Type B pancreatic cell (in vitro differentiated cells): ENCODE measurements around the gene SLC19A2. TPM values are rescaled to one million over a fixed set of nuclear protein-coding genes. Genes with fewer than 3 reads are reported as not detected.

ENCODE experiments used
- DNase-seq: peaks from one replicate; pipeline ENCODE4 v3.0.0; 2021; ENCODE audit warnings: mixed read lengths; ENCODE audit not compliant: unreplicated experiment; ENCODE audit errors: extremely low spot score
- H3K27ac Mint-ChIP-seq: 2 replicates; pipeline ENCODE4 v1.8.0; 2021; ENCODE audit warnings: mild to moderate bottlenecking, mixed read lengths
- H3K27me3 Mint-ChIP-seq: 2 replicates; pipeline ENCODE4 v1.8.0; 2021; ENCODE audit warnings: mixed read lengths
- H3K36me3 Mint-ChIP-seq: 2 replicates; pipeline ENCODE4 v1.8.0; 2021; ENCODE audit warnings: mixed read lengths
- H3K4me1 Mint-ChIP-seq: one replicate; pipeline ENCODE4 v1.8.0; 2021; ENCODE audit warnings: mixed read lengths; ENCODE audit not compliant: unreplicated experiment
- H3K4me3 Mint-ChIP-seq: 2 replicates; pipeline ENCODE4 v1.8.0; 2021; ENCODE audit warnings: mild to moderate bottlenecking, mixed read lengths
- H3K9me3 Mint-ChIP-seq: 2 replicates; pipeline ENCODE4 v1.8.0; 2021; ENCODE audit warnings: mixed read lengths
- total RNA-seq: library from RNA; stranded (reverse); gene quantifications from 2 replicates; pipeline ENCODE4 v1.2.1, GENCODE V29; 2021; ENCODE audit warnings: low replicate concordance
- TF ChIP-seq, protein P1 (sequence below): fragments of 200-600 bp; sonication (generic); conservative IDR thresholded peaks from 2 replicates; pipeline ENCODE4 v1.5.0; 2021; ENCODE audit warnings: antibody characterized with exemption, mild to moderate bottlenecking

Gene SLC19A2
- total RNA-seq, 1 donor from 2014 or later, result 19.4 TPM

DNA sequence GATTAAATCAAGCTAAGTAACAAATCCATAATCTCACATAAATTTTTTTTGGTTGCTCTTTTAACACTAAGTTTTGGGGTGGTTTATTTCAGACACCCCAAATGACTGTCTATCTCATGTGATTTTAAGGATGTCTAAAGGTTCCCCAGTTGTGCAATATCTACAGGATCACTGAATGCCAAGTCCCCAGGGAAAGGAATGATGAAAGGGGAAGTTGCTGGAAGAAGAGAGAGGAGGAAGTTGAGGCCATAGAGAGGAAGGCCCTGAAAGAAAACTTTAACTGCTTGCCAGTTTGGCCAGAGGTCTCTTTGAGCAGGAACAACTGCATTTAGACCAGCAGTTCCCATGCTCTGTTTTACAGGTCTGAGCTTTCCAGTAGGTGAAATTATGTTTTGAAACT, 27.5 kb upstream of the SLC19A2 start:
- Mint-ChIP-seq H3K27me3 (no peaks in the 10 kb centered on the region), H3K36me3 (peaks cover 3% of the 10 kb centered on the region), H3K4me1 (peaks cover 11% of the 10 kb centered on the region), H3K9me3 (no peaks in the 10 kb centered on the region), H3K27ac (no peak overlapping the region), H3K4me3 (no peak overlapping the region)
- DNase-seq, result no peak
- TF ChIP-seq, protein P1, sequence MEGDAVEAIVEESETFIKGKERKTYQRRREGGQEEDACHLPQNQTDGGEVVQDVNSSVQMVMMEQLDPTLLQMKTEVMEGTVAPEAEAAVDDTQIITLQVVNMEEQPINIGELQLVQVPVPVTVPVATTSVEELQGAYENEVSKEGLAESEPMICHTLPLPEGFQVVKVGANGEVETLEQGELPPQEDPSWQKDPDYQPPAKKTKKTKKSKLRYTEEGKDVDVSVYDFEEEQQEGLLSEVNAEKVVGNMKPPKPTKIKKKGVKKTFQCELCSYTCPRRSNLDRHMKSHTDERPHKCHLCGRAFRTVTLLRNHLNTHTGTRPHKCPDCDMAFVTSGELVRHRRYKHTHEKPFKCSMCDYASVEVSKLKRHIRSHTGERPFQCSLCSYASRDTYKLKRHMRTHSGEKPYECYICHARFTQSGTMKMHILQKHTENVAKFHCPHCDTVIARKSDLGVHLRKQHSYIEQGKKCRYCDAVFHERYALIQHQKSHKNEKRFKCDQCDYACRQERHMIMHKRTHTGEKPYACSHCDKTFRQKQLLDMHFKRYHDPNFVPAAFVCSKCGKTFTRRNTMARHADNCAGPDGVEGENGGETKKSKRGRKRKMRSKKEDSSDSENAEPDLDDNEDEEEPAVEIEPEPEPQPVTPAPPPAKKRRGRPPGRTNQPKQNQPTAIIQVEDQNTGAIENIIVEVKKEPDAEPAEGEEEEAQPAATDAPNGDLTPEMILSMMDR, result no peak

DNA sequence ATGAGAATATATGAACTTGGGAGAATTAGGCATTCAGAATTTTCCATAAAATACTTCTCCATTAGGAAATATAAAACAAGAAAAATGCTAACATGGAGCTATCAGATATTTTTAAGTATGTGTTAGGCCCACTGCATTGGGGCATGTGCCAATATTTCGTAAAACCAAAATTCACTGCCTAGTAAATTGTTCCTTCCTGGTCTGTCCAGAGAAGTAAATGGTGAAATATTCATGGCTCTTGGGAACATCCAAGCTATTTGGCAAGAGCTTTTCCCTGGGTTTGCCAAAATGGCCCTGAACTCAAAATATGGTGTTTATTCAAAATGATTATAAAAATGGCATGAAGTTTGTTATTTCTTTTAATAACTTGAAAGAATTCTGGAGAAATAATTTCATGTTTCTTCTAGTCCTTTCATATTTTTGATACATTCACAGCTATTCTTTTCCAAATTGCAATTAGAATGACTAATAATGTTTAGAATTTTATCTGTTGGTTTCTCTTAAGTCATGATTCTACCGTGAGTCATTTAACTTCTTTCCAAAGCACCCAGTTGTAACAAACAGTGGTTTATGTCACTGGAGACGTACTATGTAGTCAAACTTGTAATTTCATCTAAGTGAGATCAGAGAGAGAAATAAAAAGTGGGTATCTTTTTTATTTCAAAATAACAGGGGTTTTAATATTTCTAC, 25.7 kb upstream of the SLC19A2 start:
- H3K4me1 Mint-ChIP-seq, result peaks cover 11% of the 10 kb centered on the region
- TF ChIP-seq, protein P1, result no peak
- no peak overlapping the region for H3K27ac Mint-ChIP-seq
- H3K27me3 Mint-ChIP-seq, result no peaks in the 10 kb centered on the region
- H3K4me3 Mint-ChIP-seq, result no peak overlapping the region
- no peak for DNase-seq
- H3K36me3 Mint-ChIP-seq, result no peaks in the 10 kb centered on the region
- no peaks in the 10 kb centered on the region for H3K9me3 Mint-ChIP-seq

DNA sequence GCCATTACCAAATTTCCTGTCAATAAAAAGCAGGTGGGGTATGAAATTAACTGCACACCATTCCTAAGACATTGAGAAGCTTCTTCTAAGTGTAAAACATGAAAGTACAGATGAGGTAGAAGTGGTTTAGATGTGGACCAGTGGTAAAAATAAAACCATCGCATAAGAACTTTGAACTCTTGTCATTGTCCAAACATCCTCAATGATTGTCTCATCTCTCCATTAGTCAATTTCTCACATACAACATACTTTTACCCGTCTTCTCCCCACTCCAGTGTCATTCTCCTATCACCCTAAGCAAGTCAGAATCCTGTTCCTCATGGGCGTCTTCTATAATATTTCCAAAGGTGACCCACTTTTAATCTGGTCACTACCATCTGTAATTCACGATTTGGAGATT, 24.3 kb upstream of the SLC19A2 start:
- TF ChIP-seq, protein P1, result no peak
- H3K4me1 Mint-ChIP-seq, result peaks cover 11% of the 10 kb centered on the region
- no peaks in the 10 kb centered on the region for H3K27me3 Mint-ChIP-seq
- H3K36me3 Mint-ChIP-seq, result no peaks in the 10 kb centered on the region
- no peak overlapping the region for H3K4me3 Mint-ChIP-seq
- H3K27ac Mint-ChIP-seq, result no peak overlapping the region
- DNase-seq, result no peak
- no peaks in the 10 kb centered on the region for H3K9me3 Mint-ChIP-seq

DNA sequence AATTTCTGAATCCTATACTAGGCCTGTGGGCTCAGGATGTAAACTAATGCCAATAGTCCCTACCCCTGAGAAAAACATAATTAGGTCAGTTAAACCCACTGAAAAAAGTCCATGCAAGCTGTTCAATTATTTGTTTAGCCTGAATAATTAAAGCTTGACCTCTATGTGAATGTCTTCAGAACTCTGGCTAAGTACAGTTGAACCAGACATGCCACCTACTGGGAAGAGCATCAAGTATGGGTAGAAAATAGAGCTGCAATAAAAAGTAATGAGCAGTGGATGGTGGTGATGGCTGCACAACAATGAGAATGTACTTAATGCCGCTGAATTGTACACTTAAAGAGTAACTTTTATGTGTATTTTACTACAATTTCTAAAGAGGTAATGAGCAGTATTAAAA, 23.6 kb upstream of the SLC19A2 start:
- H3K27me3 Mint-ChIP-seq, result no peaks in the 10 kb centered on the region
- H3K36me3 Mint-ChIP-seq, result no peaks in the 10 kb centered on the region
- DNase-seq, result no peak
- TF ChIP-seq, protein P1, result no peak
- H3K27ac Mint-ChIP-seq, result no peak overlapping the region
- peaks cover 11% of the 10 kb centered on the region for H3K4me1 Mint-ChIP-seq
- no peak overlapping the region for H3K4me3 Mint-ChIP-seq
- no peaks in the 10 kb centered on the region for H3K9me3 Mint-ChIP-seq

DNA sequence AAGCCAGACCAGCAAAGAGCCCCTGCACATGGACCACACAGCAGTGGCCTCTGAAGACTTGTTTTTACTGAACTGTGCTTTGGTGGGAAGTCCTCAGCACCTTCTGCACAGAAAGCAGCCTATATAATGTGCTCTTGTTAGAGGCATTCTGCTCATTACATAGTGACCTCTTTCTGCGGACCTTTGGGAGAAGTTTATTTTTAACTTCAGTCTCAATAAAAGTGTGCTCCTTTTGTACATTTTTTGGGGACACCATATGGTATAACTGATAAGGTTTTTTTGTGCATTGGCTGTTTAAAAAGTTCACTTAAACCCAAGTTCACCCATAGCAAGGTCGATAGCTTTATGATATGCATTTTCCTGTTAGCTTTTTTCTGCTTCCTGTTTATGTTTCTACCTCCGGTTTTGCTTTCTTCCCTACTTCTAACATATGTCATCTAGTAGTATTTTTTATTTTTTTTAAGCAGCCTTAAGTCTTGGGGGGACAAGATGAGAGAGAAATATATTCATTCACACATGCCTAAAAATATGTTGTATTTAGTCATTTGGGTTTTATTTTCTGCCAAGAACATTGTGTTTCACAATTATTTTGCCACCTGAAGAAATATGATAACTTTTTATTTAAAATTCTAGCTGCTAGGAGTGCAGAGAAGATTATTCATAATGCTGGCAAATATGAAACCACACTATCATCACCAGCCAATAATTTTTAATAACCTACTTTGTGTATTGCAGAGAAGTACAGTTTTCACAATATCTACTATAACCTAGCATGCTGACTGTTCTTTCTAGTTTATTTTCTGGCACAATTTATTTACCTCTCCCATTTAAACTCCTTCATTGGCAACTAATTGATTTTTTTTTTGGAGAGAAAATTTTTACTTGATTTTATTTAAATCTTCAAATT, 22.9 kb upstream of the SLC19A2 start:
- H3K36me3 Mint-ChIP-seq, result no peaks in the 10 kb centered on the region
- no peaks in the 10 kb centered on the region for H3K9me3 Mint-ChIP-seq
- no peaks in the 10 kb centered on the region for H3K27me3 Mint-ChIP-seq
- DNase-seq, result no peak
- TF ChIP-seq, protein P1, result no peak
- no peak overlapping the region for H3K4me3 Mint-ChIP-seq
- H3K4me1 Mint-ChIP-seq, result peaks cover 11% of the 10 kb centered on the region
- H3K27ac Mint-ChIP-seq, result no peak overlapping the region
